PFSK-1 (cell line): ENCODE results near the gene DNAH14.

Source experiments
- POLR2AphosphoS5 ChIP-seq: IDR thresholded peaks from 2 replicates; pipeline ENCODE4 v1.6.1; 2012; ENCODE audit warnings: low read depth, mild to moderate bottlenecking, control low read depth, low read length, moderate library complexity
- SIN3A ChIP-seq: IDR thresholded peaks from 2 replicates; pipeline ENCODE4 v1.6.1; 2012; ENCODE audit warnings: mild to moderate bottlenecking, low read length, moderate library complexity, borderline replicate concordance; ENCODE audit not compliant: insufficient read depth
- TAF1 ChIP-seq: IDR thresholded peaks from 2 replicates; pipeline ENCODE4 v1.6.1; 2012; ENCODE audit warnings: low read length, control low read depth, borderline replicate concordance; ENCODE audit not compliant: insufficient read depth
- TF ChIP-seq, protein P1 (sequence below), 2 experiments: IDR thresholded peaks; 2 replicates each; pipeline versions ENCODE4 v1.6.1 to v1.8.0; 2011 to 2012; ENCODE audit warnings: low read depth in 2 of 2, low read length in 2 of 2, control low read depth in 1 of 2, inconsistent platforms in 1 of 2, mild to moderate bottlenecking in 1 of 2, moderate library complexity in 1 of 2; ENCODE audit not compliant: insufficient read depth in 1 of 2

DNA sequence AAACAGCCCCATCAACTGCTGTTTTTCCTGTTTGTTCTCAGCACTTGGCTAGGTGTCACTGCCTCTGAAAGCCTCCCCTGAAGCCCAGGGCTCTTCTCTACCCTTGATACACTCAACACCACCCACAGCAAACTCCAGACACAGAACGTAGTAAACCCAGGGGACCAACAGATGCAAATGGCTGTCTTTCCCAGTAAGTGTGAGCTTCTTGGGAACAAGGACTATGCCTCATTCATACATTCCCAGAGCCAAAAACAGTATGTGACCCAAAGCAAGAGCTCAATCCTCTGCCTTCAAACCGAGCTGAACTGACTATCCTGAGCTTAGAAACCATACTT is 494.0 kb downstream of the DNAH14 start:
- TF ChIP-seq POLR2AphosphoS5 (no peak), SIN3A (no peak), TAF1 (no peak)
- TF ChIP-seq, protein P1, sequence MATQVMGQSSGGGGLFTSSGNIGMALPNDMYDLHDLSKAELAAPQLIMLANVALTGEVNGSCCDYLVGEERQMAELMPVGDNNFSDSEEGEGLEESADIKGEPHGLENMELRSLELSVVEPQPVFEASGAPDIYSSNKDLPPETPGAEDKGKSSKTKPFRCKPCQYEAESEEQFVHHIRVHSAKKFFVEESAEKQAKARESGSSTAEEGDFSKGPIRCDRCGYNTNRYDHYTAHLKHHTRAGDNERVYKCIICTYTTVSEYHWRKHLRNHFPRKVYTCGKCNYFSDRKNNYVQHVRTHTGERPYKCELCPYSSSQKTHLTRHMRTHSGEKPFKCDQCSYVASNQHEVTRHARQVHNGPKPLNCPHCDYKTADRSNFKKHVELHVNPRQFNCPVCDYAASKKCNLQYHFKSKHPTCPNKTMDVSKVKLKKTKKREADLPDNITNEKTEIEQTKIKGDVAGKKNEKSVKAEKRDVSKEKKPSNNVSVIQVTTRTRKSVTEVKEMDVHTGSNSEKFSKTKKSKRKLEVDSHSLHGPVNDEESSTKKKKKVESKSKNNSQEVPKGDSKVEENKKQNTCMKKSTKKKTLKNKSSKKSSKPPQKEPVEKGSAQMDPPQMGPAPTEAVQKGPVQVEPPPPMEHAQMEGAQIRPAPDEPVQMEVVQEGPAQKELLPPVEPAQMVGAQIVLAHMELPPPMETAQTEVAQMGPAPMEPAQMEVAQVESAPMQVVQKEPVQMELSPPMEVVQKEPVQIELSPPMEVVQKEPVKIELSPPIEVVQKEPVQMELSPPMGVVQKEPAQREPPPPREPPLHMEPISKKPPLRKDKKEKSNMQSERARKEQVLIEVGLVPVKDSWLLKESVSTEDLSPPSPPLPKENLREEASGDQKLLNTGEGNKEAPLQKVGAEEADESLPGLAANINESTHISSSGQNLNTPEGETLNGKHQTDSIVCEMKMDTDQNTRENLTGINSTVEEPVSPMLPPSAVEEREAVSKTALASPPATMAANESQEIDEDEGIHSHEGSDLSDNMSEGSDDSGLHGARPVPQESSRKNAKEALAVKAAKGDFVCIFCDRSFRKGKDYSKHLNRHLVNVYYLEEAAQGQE (IDR thresholded peaks at IDR 0.05; ENCODE audit: insufficient read depth in 1 of 2, low read depth in 2 of 2, low read length in 2 of 2): no peak
